ENCODE measurements around the gene S100A12. TPM values are rescaled to one million over a fixed set of nuclear protein-coding genes. Genes with fewer than 3 reads are reported as not detected.

Gene S100A12
- total and polyA plus RNA-seq, 10 donors: 126 to 1,354 (median 265) TPM

- intact Hi-C loops (cut with DNase I; ENCODE audit: low total_unique reads): no loop called here
- H3K9me3 ChIP-seq: no peaks in the 10 kb centered on the region
- no peak for TF ChIP-seq POLR2AphosphoS5 (IDR thresholded peaks at IDR 0.05)
- TF ChIP-seq CTCF (IDR thresholded peaks at IDR 0.05 in 8 of 11, conservative IDR thresholded peaks at IDR 0.05 in 3 of 11): no peak
- TF ChIP-seq POLR2A (IDR thresholded peaks at IDR 0.05): no peak
- H3K27me3 ChIP-seq (replicated peaks in 1 of 7): peaks cover 0 to 91% (median 7%) of the 10 kb centered on the region in 7 donors
- no peaks in the 10 kb centered on the region for H3K36me3 ChIP-seq
- WGBS, 5 donors: 24 to 28% (median 26%) methylated on average over 3 of the region's 3 CpGs
- DNase-seq: no peak
- H3K4me1 ChIP-seq: peaks cover 0 to 38% (median 20%) of the 10 kb centered on the region in 6 donors
- peak overlapping the region in 3 of 8 donors; percentile 21 to 55 (median 30) for H3K27ac ChIP-seq
- H3K4me3 ChIP-seq: no peak overlapping the region
Observed at GRCh38 chr1:153344718-153345025, 30.7 kb downstream of the S100A12 start.

- DNase-seq: peak; percentile 22
- TF ChIP-seq POLR2A (IDR thresholded peaks at IDR 0.05) (no peak), CTCF (IDR thresholded peaks at IDR 0.05 in 8 of 11, conservative IDR thresholded peaks at IDR 0.05 in 3 of 11) (no peak), POLR2AphosphoS5 (IDR thresholded peaks at IDR 0.05) (no peak)
- Histone ChIP-seq H3K36me3 (no peaks in the 10 kb centered on the region), H3K4me1 (peaks cover 0 to 38% (median 20%) of the 10 kb centered on the region in 6 donors), H3K9me3 (no peaks in the 10 kb centered on the region), H3K27me3 (replicated peaks in 1 of 7) (peaks cover 0 to 86% (median 5%) of the 10 kb centered on the region in 7 donors), H3K27ac (peak overlapping the region in 3 of 8 donors; percentile 21 to 55 (median 30)), H3K4me3 (no peak overlapping the region)
- 32 to 42% (median 38%) methylated on average over 8 to 9 of the region's 9 CpGs for WGBS, 5 donors
- intact Hi-C loops (cut with DNase I; ENCODE audit: low total_unique reads): no loop called here
Observed at GRCh38 chr1:153343811-153344717, 31.4 kb downstream of the S100A12 start.

- 23 to 41% (median 32%) methylated on average over 5 of the region's 5 CpGs for WGBS, 5 donors
- peaks cover 0 to 82% (median 5%) of the 10 kb centered on the region in 7 donors for H3K27me3 ChIP-seq (replicated peaks in 1 of 7)
- H3K27ac ChIP-seq: no peak overlapping the region
- no peak for DNase-seq
- no peaks in the 10 kb centered on the region for H3K36me3 ChIP-seq
- H3K4me3 ChIP-seq: no peak overlapping the region
- no peaks in the 10 kb centered on the region for H3K9me3 ChIP-seq
- TF ChIP-seq CTCF (IDR thresholded peaks at IDR 0.05 in 8 of 11, conservative IDR thresholded peaks at IDR 0.05 in 3 of 11) (no peak), POLR2AphosphoS5 (IDR thresholded peaks at IDR 0.05) (no peak), POLR2A (IDR thresholded peaks at IDR 0.05) (no peak)
- H3K4me1 ChIP-seq: peaks cover 0 to 38% (median 20%) of the 10 kb centered on the region in 6 donors
- intact Hi-C loops (cut with DNase I; ENCODE audit: low total_unique reads): no loop called here
Observed at GRCh38 chr1:153343040-153343681, 32.3 kb downstream of the S100A12 start.

GRCh38 chr1:153342178-153342577, 33.2 kb downstream of the S100A12 start:
- H3K4me3 ChIP-seq: no peak overlapping the region
- no peaks in the 10 kb centered on the region for H3K9me3 ChIP-seq
- DNase-seq: no peak
- peaks cover 0 to 77% (median 0%) of the 10 kb centered on the region in 7 donors for H3K27me3 ChIP-seq (replicated peaks in 1 of 7)
- H3K4me1 ChIP-seq: peaks cover 0 to 38% (median 20%) of the 10 kb centered on the region in 6 donors
- TF ChIP-seq CTCF (IDR thresholded peaks at IDR 0.05 in 8 of 11, conservative IDR thresholded peaks at IDR 0.05 in 3 of 11): no peak
- no peak for TF ChIP-seq POLR2A (IDR thresholded peaks at IDR 0.05)
- no peak for TF ChIP-seq POLR2AphosphoS5 (IDR thresholded peaks at IDR 0.05)
- 66 to 81% (median 76%) methylated on average over 3 of the region's 3 CpGs for WGBS, 5 donors
- intact Hi-C loops (cut with DNase I; ENCODE audit: low total_unique reads): no loop called here
- H3K36me3 ChIP-seq: no peaks in the 10 kb centered on the region
- H3K27ac ChIP-seq: no peak overlapping the region
